T1000 (cell line): ENCODE measurements around the gene MCTS1.
A peak's percentile ranks its signal among the peaks of the same experiment; 100 is the strongest.
"Not testable (repeated sequence)": the region's sequence is repeated elsewhere in the genome, so short reads cannot be mapped to it uniquely, and the experiment has no call there.

Source experiments
- DNase-seq: peaks from one replicate; lab custom pipeline; 2025; ENCODE audit warnings: mixed read lengths; lab: John Stamatoyannopoulos, UW

Gene MCTS1

DNA sequence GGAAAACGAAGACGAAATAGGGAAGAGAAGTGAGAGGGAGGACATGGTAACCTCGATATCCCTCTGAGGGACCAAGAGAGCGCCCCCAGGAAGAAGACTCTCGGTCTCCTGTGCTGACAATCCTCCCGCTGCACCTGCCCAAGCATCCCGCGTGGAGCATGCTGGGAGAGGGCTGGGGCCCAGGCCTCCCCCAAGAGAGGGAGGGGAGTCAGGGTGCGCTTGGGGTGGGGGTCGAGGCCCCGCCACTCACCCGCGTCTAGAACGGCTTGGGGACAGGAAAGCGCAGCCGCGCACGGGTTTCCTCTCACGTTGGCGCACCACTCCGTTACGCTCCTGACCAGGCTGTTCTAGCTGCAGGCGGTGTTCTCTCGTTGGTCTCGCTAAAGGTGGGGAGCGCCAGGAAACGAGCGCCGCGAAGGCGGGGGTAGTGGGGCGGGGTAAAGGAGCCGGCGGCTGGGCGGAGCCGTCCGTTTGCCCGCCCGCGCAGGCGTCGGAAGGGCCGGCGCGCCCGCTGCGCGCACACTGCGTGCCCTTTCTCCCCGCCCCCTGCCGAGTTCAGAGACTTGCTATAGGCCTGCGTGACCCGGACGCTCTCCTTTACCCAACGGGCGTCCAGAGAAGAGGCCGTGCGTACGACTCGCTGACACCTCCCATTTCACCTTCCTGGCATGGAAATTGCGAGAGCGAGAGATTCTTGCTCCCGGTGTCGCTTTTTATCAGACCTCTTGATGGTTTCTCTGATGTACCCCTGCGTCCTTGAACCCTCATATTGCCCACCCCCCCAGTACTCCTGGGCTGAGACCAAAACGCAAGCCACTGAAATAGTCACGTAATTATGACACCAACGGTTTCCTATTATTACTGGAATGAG lies 26.0 kb downstream of the MCTS1 start, which contains the start of gene C1GALT1C1:
C1GALT1C1 (minus strand) TSS at position 388 of the 871 bp plus-strand sequence. CDS start 2,888 bp downstream, outside the sequence.
- DNase-seq: peak; percentile 85

DNA sequence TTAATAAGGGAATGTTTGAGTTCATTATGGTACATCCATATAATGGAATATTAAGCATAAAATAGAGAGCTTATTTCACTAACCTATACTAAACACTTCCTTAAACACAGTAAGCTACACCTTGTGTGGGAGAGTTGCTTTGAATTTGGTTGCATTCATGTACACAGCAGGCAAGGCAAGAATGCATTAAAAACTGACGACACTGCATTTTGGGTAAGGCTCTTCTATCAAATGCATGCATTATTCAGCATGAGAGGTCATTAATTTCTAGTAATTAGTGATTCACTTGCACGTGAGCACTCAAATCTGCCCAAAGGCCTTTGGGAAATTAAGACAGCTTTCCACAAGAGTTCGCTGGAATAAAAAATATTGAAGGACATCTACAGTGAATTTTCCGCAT lies 34.7 kb downstream of the MCTS1 start:
- DNase-seq: no peak

DNA sequence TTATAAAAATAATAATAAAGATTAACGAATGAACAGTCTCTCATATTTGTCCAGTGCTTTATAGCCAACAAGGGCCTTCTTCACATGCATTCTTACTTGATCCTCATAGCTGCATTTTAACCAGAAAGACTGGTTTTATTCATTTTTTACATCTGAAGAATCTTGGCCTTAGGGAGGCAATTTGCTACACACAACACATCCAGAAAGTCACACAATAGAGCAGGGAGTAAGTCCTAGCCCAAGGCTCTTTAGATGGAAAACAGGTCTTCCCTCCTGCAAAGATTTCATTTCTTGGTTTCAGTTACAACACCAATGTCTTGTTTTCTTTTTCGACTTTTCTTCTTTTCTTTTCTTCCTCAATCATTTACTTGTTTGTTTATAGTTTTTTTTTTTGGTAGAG lies 39.0 kb downstream of the MCTS1 start:
- no peak for DNase-seq

DNA sequence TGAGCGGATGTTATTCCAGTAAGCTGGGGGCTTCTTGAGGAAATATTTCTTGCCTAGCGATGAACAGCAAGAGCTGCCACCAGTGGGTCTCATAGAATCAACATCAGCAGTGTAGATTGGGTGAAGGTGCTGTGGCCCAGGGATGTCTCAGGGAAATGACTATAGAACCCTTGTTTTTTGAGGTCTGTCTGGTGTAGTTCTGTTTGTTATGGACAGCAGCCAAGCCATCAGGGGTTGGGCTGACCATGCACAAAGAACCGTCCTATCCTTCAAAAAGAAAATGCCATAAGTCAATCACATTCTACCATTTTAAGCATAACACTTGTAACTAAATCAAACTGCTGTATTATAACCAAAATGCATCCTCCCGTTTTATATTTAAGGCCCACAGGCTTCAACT lies 43.2 kb downstream of the MCTS1 start:
- no peak for DNase-seq

DNA sequence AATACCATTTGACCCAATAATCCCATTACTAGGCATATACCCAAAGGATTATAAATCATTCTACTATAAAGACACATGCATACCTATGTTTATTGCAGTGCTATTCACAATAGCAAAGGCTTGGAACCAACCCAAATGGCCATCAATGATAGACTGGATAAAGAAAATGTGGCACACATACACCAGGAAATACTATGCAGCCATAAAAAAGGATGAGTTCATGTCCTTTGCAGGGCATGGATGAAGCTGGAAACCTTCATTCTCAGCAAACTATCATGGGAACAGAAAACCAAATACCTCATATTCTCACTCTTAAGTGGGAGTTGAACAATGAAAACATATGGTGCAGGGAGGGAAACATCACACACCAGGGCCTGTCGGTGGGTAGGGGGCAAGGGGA lies 48.4 kb downstream of the MCTS1 start:
- DNase-seq: not testable (repeated sequence)

DNA sequence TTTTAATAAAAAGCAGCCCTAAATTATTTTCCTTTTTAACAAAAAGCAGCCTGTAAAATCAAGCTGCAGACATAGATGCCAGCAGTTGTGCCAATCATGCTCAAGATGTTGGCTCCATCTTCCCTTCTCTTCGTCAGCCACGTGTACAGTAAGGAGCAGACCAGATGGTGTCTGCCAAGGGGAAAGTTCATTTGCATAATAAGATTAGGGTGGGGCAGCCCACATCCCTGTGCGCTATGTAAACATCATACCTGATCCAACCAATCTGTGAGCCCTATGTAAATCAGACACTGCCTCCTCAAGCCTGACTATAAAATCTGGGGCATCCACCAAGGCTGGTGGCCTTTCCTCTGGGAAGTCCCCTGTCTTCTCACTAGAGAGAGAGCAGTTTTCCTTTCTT lies 49.1 kb downstream of the MCTS1 start:
- DNase-seq: no peak

DNA sequence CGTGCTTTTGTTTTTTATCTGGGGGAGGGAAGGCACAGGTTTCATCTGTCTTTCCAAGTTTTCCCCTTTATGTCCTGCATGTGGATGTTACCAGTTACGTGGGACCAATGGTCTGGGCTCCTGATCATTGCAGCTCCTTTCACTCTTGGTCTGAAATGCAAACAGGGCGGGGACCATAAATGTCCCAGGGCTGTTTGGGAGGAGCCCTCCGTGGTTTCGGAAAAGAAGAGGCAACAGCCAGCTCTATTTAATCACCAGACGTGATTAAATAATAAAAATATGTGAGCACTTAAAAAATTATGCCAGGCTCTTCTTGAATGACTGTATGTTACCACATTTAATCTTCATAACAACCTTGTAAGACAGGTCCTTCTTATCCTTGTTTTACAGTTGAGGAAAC lies 56.7 kb downstream of the MCTS1 start:
- no peak for DNase-seq
